ENCODE measurements around the gene TMEM151B. TPM values are rescaled to one million over a fixed set of nuclear protein-coding genes. Genes with fewer than 3 reads are reported as not detected.
"Not testable (repeated sequence)": the region's sequence is repeated elsewhere in the genome, so short reads cannot be mapped to it uniquely, and the experiment has no call there.

Gene TMEM151B
- total RNA-seq, 4 donors from 2014 or later: 0.11 TPM; not detected in 3

DNA sequence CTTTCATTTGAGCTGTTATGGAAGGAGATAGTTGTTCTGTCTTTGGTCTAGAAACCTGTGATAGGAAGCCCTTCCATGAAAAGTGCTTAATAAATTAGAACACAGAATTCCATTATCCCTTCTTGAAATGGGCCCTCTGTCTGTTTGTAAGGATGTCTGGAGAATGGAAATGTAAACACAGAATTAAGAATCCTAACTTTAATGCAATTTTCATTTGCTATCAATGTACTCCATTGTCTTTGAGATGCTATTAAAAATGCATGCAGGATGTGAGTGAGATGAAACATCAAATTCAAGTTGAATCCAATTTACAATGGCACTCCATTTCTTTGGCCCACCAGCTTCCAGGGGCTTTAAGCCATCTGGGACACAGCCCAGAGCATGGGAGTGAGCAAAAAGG, 56.8 kb downstream of the TMEM151B start:
- in situ Hi-C loops (cut with MboI; ENCODE audit: low sequenced_read_pairs in 4 of 4): loop anchor here in 2 of 4 donors (25.0 kb wide), 1 partner anchor 165 kb away; the partner anchor contains the start of gene CAPN11 (in 2 of the 2)
- no peaks in the 10 kb centered on the region for H3K36me3 ChIP-seq
- ATAC-seq (no peak), DNase-seq (no peak)
- no peak overlapping the region for H3K4me3 ChIP-seq
- intact Hi-C loops (cut with DNase I; ENCODE audit: low total_unique reads): no loop called here
- H3K4me1 ChIP-seq: no peaks in the 10 kb centered on the region
- H3K9me3 ChIP-seq: no peaks in the 10 kb centered on the region
- no peak overlapping the region for H3K27ac ChIP-seq
- peaks cover 5 to 17% (median 9%) of the 10 kb centered on the region in 3 donors for H3K27me3 ChIP-seq
- TF ChIP-seq POLR2A (IDR thresholded peaks at IDR 0.05): no peak
- no peak for TF ChIP-seq CTCF (IDR thresholded peaks at IDR 0.05 in 4 of 5, conservative IDR thresholded peaks at IDR 0.05 in 1 of 5)

DNA sequence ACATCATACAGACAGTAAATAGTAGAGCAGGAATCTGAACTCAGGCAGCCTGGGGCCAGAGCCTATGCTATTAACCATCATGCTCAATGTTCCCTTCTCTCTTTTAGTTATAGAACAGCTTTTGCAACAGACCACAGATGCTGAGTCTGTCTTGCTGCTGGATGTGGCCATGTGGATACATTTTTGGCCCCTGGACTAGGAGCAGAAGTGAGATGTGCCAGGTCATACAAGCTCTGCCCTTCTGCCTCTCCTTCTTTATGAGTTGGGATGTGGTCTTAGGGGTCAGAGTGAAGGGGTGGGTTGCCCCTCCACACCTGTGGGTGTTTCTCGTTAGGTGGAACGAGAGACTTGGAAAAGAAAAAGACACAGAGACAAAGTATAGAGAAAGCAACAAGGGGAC, 57.5 kb downstream of the TMEM151B start:
- Histone ChIP-seq H3K4me3 (no peak overlapping the region), H3K27ac (no peak overlapping the region), H3K36me3 (no peaks in the 10 kb centered on the region), H3K9me3 (no peaks in the 10 kb centered on the region), H3K4me1 (no peaks in the 10 kb centered on the region), H3K27me3 (peaks cover 5 to 18% (median 9%) of the 10 kb centered on the region in 3 donors)
- no peak for TF ChIP-seq POLR2A (IDR thresholded peaks at IDR 0.05)
- no peak for TF ChIP-seq CTCF (IDR thresholded peaks at IDR 0.05 in 4 of 5, conservative IDR thresholded peaks at IDR 0.05 in 1 of 5)
- in situ Hi-C loops (cut with MboI; ENCODE audit: low sequenced_read_pairs in 4 of 4) (loop anchor here in 2 of 4 donors (25.0 kb wide), 1 partner anchor 165 kb away; the partner anchor contains the start of gene CAPN11 (in 2 of the 2)), intact Hi-C loops (cut with DNase I; ENCODE audit: low total_unique reads) (no loop called here)
- DNase-seq: no peak
- no peak for ATAC-seq

- H3K4me3 ChIP-seq; DNase-seq; ATAC-seq; H3K9me3 ChIP-seq; H3K4me1 ChIP-seq; H3K36me3 ChIP-seq; intact Hi-C loops (cut with DNase I; ENCODE audit: low total_unique reads); H3K27ac ChIP-seq: not testable (repeated sequence)
- H3K27me3 ChIP-seq: peaks cover 5 to 18% (median 9%) of the 10 kb centered on the region in 3 donors
- in situ Hi-C loops (cut with MboI; ENCODE audit: low sequenced_read_pairs in 4 of 4): loop anchor here in 2 of 4 donors (25.0 kb wide), 1 partner anchor 166 kb away; the partner anchor contains the start of gene CAPN11 (in 2 of the 2)
These were observed 58.0 kb downstream of the TMEM151B start for GRCh38 chr6:44328203-44328602.

- DNase-seq (no peak), ATAC-seq (no peak)
- Histone ChIP-seq H3K27me3 (peaks cover 5 to 18% (median 9%) of the 10 kb centered on the region in 3 donors), H3K4me1 (no peaks in the 10 kb centered on the region), H3K36me3 (no peaks in the 10 kb centered on the region), H3K9me3 (no peaks in the 10 kb centered on the region), H3K27ac (no peak overlapping the region), H3K4me3 (no peak overlapping the region)
- no peak for TF ChIP-seq CTCF (IDR thresholded peaks at IDR 0.05 in 4 of 5, conservative IDR thresholded peaks at IDR 0.05 in 1 of 5)
- in situ Hi-C loops (cut with MboI; ENCODE audit: low sequenced_read_pairs in 4 of 4) (loop anchor here in 2 of 4 donors (25.0 kb wide), 1 partner anchor 168 kb away; the partner anchor contains the start of gene CAPN11 (in 2 of the 2)), intact Hi-C loops (cut with DNase I; ENCODE audit: low total_unique reads) (no loop called here)
These were observed 59.6 kb downstream of the TMEM151B start for GRCh38 chr6:44329858-44330257.

- H3K4me3 ChIP-seq: no peak overlapping the region
- TF ChIP-seq CTCF (IDR thresholded peaks at IDR 0.05 in 4 of 5, conservative IDR thresholded peaks at IDR 0.05 in 1 of 5) (no peak), POLR2A (IDR thresholded peaks at IDR 0.05) (no peak)
- H3K36me3 ChIP-seq: no peaks in the 10 kb centered on the region
- no peak overlapping the region for H3K27ac ChIP-seq
- H3K27me3 ChIP-seq: peaks cover 5 to 18% (median 9%) of the 10 kb centered on the region in 3 donors
- no peak for ATAC-seq
- in situ Hi-C loops (cut with MboI; ENCODE audit: low sequenced_read_pairs in 4 of 4): loop anchor here in 2 of 4 donors (25.0 kb wide), 1 partner anchor 170 kb away; the partner anchor contains the start of gene CAPN11 (in 2 of the 2)
- no peaks in the 10 kb centered on the region for H3K9me3 ChIP-seq
- no peaks in the 10 kb centered on the region for H3K4me1 ChIP-seq
- DNase-seq: no peak
- intact Hi-C loops (cut with DNase I; ENCODE audit: low total_unique reads): no loop called here
These were observed 62.3 kb downstream of the TMEM151B start for GRCh38 chr6:44332585-44332984.
